Hepatocyte (in vitro differentiated cells): ENCODE measurements around the gene OSBPL10.

Experiments
- CTCF ChIP-seq: fragments of 200-600 bp; sonication (generic); IDR thresholded peaks from 2 replicates; pipeline ENCODE4 v1.5.1; 2016; ENCODE audit warnings: antibody characterized with exemption, mild to moderate bottlenecking; ENCODE audit not compliant: poor library complexity
- EZH2 ChIP-seq: fragments of 200-600 bp; sonication (generic); IDR thresholded peaks from 2 replicates; pipeline ENCODE4 v1.6.1; 2016; ENCODE audit warnings: antibody characterized with exemption, mild to moderate bottlenecking, borderline replicate concordance

GRCh38 chr3:31885235-31885634, 95.8 kb downstream of the OSBPL10 start:
- TF ChIP-seq CTCF = no peak
- TF ChIP-seq EZH2 = no peak
